HG02588 (cell line): ENCODE results near the gene CLDN8.

Source experiments
- ATAC-seq: cut with Tn5 transposase; IDR thresholded peaks from one replicate; pipeline ENCODE4 v1.9.1; 2021; ENCODE audit warnings: mild to moderate bottlenecking, moderate library complexity; ENCODE audit not compliant: unreplicated experiment

Gene CLDN8

DNA sequence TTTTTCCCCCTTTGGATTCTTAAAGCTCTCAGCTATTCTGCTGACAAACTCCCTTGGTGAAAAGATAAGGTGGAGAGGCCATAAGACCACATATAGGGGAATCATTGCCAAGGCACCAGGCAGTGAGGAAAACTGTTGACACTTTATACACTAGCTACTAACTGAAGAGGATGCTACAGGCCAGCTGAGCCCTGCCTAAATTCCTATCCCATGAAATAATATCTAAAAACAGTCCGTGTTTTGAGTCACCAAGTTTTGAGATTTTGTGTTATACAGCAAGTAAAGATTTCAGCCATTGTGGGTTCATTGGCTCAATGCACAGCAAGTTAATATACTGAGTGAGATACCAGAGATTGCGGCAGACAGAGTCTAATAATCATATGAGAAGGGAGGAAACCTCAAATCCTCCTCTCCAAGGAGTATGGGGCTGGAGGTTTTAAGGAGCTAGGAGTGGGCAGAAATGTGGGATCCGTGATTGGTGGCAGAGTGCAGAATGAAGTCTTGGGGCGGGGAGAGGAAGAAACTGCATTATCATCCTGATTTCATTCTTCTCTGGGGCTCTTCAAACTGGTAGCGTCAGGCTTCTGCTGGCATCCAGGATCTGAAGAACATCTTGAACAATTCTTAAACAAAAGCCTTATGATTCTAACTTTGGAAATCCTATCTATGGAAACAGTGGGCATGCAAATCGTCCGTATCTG lies 9.2 kb downstream of the CLDN8 start:
- ATAC-seq: no peak

DNA sequence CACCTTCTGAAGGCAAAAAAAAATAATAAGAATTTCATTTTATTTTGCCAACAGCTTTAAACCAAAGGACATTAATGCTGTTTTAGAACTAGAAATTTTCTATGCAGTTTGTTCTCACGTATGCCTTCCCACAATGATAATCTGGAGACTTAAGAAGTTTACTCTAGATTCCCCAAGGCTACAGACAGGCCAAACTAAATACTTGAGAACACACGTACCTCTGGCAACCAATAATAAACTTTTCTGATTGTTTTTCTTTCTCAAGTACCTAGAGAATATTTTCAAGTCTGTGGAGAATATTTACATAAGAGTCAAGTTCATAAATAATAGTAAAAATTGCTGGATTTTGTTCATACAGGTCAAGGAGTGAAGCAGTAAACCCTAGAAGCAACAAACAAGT lies 15.9 kb downstream of the CLDN8 start:
- no peak for ATAC-seq

DNA sequence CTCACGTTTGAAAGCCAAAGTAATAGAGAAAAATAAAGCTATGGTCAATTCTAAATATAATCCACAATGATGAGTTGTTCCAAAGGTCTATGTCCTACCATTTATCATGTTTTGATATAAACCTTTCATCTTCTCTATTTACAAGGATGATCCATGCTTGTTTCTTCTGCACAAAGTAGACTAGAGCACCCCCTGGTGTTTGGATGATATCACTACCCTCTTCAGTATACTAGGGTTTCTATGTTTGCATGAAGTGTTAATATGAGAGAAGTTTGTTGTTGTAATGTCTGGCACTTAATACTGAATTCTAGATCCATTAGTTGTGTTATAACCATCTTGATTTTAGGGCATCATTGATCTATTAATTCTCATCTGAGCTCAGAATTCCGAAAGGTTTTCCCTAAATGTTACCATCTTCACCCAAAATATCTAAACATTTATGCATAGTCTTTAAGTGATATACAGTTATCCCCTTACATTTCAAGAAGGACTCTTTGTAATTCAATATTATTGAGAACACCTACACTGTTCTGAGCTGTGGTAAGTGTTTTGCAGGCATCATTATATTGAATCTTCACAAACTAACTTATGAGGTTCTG lies 21.1 kb downstream of the CLDN8 start:
- no peak for ATAC-seq

DNA sequence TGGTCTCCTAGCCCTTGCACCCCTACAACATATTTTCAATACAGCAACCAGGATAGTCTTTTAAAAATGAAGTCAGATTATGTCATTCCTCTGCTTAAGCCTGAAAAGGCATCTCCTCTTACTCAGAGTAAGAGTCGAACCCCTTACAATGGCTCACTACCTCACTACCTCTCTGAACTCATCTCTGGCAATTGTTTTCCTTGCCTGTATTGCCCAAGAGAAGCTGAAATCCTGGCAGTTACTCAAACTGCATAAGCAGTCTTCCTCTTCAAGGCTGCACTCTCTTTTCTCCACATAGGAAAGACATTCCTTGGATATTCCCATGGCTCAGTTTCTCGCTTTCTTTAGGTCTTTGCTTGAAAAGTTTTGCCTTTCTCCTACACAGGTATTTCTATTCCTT lies 22.7 kb downstream of the CLDN8 start:
- no peak for ATAC-seq

DNA sequence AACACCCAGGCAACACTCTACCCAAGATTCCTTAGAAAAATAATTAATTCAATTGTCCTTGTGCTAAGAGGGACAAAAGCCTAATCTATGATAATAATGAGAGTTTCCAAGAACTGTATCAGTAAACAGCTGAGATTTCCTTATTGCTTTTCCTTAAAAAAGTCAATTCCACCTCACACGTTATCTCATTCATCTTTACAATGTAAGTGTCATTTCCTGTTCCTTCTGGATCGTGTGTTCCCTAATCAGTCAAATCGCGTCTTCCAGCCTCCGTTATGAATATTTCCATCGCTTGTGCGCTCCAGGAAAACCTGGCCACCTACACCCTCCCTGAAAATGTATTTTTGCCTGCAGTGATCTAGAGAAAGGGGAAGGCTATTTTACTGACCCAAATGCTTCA lies 25.3 kb downstream of the CLDN8 start:
- no peak for ATAC-seq

DNA sequence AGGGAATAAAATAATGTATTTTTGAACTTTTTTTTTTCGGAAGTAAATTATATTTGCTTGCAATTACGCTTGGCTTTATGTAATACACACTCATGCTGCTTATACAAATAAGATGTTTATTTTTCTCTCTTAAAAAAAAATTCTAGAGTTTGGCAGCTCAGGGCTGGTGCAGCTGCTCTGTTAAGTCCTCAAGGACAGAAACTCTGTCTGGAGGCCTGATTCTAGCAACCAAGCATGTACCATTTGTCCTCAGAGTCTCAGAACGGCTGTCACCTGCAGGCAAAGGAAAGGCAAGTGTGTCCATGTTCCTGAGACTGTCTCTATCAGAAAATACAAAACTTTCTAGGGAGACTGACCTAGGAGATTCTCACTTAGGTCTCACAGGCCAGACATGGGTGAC lies 26.1 kb downstream of the CLDN8 start:
- ATAC-seq: no peak

DNA sequence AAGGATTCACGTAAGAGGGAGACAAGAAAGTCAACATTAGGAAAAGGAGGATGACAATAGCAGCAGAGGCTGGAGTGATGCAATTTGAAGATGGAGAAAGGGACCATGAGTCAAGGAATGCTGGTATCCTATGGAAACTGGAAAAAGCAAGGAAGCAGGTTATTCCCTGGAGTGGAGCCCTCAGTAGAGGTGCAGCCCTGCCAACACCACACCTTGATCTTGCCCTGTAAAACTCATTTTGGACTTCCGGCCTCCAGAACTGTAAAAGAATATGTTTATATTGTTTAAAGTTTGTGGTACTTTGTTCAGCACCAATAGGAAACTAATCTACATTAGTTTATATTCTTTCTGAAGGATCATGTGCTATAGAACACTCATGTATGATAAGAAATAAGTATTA lies 29.7 kb downstream of the CLDN8 start:
- ATAC-seq: no peak

DNA sequence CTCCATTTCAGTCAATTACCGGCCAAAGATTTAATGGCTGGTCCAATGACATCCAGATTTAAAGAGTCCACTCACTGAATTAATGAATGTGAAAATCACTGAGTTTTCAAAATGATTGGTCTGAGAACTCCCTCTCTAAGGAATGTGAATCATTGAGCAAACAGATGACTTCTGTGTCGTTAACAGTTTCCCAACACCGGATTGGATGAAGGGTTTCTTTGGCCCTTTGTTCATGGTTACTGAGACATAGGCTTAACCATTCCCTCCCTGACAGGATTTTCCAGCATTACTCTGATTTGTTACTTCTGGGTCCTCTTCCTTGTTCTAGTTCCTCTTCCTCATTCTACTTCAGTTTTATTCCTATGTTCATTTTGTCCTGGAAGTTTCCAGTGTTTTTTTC lies 47.8 kb downstream of the CLDN8 start:
- ATAC-seq: no peak

DNA sequence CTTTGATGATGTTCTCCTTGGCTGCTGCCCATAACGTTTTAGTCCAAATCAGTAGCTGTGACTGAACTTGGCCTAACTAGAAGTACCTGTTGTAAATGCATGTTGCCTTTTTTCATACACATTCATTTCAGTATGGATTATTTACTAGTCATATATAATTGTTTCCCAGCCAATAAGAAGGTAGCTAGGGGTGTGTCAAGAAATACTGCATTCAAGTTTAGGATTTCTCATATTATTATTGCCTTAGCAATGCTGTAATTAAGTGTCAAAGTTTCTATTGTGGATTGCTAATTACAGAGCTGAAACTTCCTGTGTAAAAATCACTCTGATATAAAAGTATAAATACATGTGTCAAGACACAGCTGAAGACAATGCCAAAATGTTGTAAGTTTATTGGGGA lies 49.2 kb downstream of the CLDN8 start, which contains the start of gene CLDN17:
Gene CLDN17 (minus strand): TSS at position 101 of the 400 bp plus-strand sequence. CDS start 188 bp downstream, outside the sequence.
- no peak for ATAC-seq

DNA sequence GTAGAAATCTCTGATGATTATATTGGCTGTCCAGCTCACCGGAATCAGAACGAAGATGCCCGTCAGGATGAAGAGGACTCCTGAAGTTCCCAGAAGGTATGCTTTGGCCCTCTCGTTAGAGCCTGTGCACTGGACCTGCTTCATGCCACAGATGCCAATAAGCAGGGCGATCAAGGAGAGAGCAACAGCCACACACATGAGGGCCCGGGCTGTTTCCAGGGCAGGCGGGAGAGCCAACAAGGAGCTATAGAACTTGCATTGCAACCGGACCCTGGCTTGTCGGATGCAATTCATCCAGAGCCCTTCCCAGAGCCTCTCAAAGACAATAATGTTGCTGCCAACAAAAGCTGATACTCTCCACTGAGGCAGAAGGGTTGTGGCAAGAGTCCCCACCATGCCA lies 49.7 kb downstream of the CLDN8 start:
- ATAC-seq: no peak

DNA sequence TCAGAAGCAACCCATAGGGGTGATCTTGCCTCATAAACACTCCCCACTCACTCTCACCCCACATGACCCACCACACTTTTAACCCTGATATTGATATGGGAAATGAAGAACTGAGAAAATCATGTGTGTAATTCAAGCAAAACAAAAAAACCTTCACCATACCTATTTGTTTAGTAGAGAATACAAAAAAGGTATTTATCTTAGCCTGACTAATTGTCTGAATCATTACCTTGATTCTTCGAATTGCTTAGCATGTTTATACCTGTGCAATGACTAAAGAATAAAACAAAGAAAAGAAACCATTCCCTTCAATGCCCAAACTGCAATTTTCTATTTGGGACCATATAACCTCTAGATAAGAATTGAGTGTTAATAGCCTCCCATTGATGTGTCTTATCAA lies 51.1 kb downstream of the CLDN8 start:
- no peak for ATAC-seq
